GM23248 (cell line): Measurements from ENCODE around the gene MRPS5. TPM values are rescaled to one million over a fixed set of nuclear protein-coding genes. Genes with fewer than 3 reads are reported as not detected.

Source experiments
- DNase-seq: peaks from one replicate; pipeline ENCODE4 v3.0.0-alpha.2; 2015
- H2AFZ ChIP-seq: fragments of 200-600 bp; sonication (generic); 2 replicates; pipeline ENCODE4 v1.6.1; 2016; ENCODE audit warnings: antibody characterized with exemption
- H3F3A ChIP-seq: fragments of 200-600 bp; sonication (generic); 2 replicates; pipeline ENCODE4 v1.6.1; 2016; ENCODE audit warnings: mild to moderate bottlenecking, antibody characterized with exemption, mixed run types; ENCODE audit not compliant: insufficient read depth
- H3K27ac ChIP-seq: fragments of 200-600 bp; sonication (generic); 2 replicates; pipeline ENCODE4 v1.5.1; 2016; ENCODE audit warnings: mild to moderate bottlenecking
- H3K27me3 ChIP-seq: fragments of 200-600 bp; sonication (generic); replicated peaks from 2 replicates; pipeline ENCODE4 v1.6.1; 2016; ENCODE audit warnings: mild to moderate bottlenecking; ENCODE audit not compliant: insufficient read depth
- H3K36me3 ChIP-seq: fragments of 200-600 bp; sonication (generic); 2 replicates; pipeline ENCODE4 v1.6.1; 2016; ENCODE audit warnings: low read depth, mild to moderate bottlenecking
- H3K4me1 ChIP-seq: fragments of 200-600 bp; sonication (generic); 2 replicates; pipeline ENCODE4 v1.6.1; 2016; ENCODE audit warnings: mild to moderate bottlenecking; ENCODE audit not compliant: insufficient read depth
- H3K4me2 ChIP-seq: fragments of 200-600 bp; sonication (generic); one replicate; pipeline ENCODE4 v1.6.1; 2016; ENCODE audit warnings: mild to moderate bottlenecking; ENCODE audit not compliant: unreplicated experiment
- H3K4me3 ChIP-seq: fragments of 200-600 bp; sonication (generic); 2 replicates; pipeline ENCODE4 v1.5.1; 2016; ENCODE audit warnings: mild to moderate bottlenecking
- H3K79me2 ChIP-seq: fragments of 200-600 bp; sonication (generic); 2 replicates; pipeline ENCODE4 v1.6.1; 2016; ENCODE audit warnings: mild to moderate bottlenecking; ENCODE audit not compliant: insufficient read depth
- H3K9ac ChIP-seq: fragments of 200-600 bp; sonication (generic); 2 replicates; pipeline ENCODE4 v1.6.1; 2016; ENCODE audit warnings: mild to moderate bottlenecking
- H3K9me2 ChIP-seq: fragments of 200-600 bp; sonication (generic); 2 replicates; pipeline ENCODE4 v1.6.1; 2016; ENCODE audit warnings: mixed run types, mild to moderate bottlenecking, moderate library complexity; ENCODE audit not compliant: insufficient read depth
- H3K9me3 ChIP-seq: fragments of 200-600 bp; sonication (generic); one replicate; pipeline ENCODE4 v1.6.1; 2017; ENCODE audit warnings: low read depth
- H4K20me1 ChIP-seq: fragments of 200-600 bp; sonication (generic); 2 replicates; pipeline ENCODE4 v1.6.0; 2016; ENCODE audit not compliant: insufficient read depth
- EZH2 ChIP-seq: fragments of 200-600 bp; sonication (generic); IDR thresholded peaks from 2 replicates; pipeline ENCODE4 v1.6.1; 2018; ENCODE audit warnings: antibody characterized with exemption, mild to moderate bottlenecking; ENCODE audit not compliant: insufficient read depth, poor library complexity, severe bottlenecking
- EZH2phosphoT487 ChIP-seq: fragments of 200-600 bp; sonication (generic); IDR thresholded peaks from 2 replicates; pipeline ENCODE4 v1.6.1; 2018; ENCODE audit warnings: antibody characterized with exemption, moderate library complexity, mild to moderate bottlenecking, low read depth; ENCODE audit not compliant: insufficient read depth
- WGBS, 2 experiments: methylation state at CpG; one replicate each; pipeline ENCODE4 v1.1.6; 2015 to 2017; ENCODE audit warnings: low lambda C conversion rate in 2 of 2, low coverage in 1 of 2; ENCODE audit errors: missing lambda C conversion rate in 2 of 2; 5-methylcytosine and 5-hydroxymethylcytosine counted together
- in situ Hi-C: fragments of 300-500 bp; cut with MboI; formaldehyde crosslinking; loops from 2 replicates; pipeline ENCODE4 v1.15.0; 2020
- polyA plus RNA-seq: library from polyadenylated mRNA; unstranded; fragments of >200 nt; fragmentation: Nextera tagmentation; extraction: Ambion mirVana; gene quantifications from 2 replicates; pipeline ENCODE4 v1.2.1, GENCODE V29; 2016
- total RNA-seq: library from RNA; depleted of rRNA; stranded (reverse); fragments of >200 nt; shearing (Covaris generic); gene quantifications from 2 replicates; pipeline ENCODE4 v1.2.3, GENCODE V29; 2014

The MRPS5 gene
- total and polyA plus RNA-seq, 2 experiments from 2014 or later = 34.3 to 38.4 TPM

GRCh38 chr2:95113464-95113863 is 8.1 kb downstream of the MRPS5 start:
- no peak overlapping the region for H3K27ac ChIP-seq
- H3K4me3 ChIP-seq = no peak overlapping the region
- no peaks in the 10 kb centered on the region; the same call in 1 of the 2 replicates for H3K4me1 ChIP-seq
- TF ChIP-seq EZH2phosphoT487 (no peak), EZH2 (no peak)
- H3K79me2 ChIP-seq = peaks cover 60% of the 10 kb centered on the region
- no peaks in the 10 kb centered on the region for H3K9me3 ChIP-seq
- H3K36me3 ChIP-seq = peaks cover 48% of the 10 kb centered on the region
- H2AFZ ChIP-seq = no peak overlapping the region
- DNase-seq = no peak
- H3K4me2 ChIP-seq = no peak overlapping the region
- H3F3A ChIP-seq = peaks cover 12% of the 10 kb centered on the region; the same call in 1 of the 2 replicates
- in situ Hi-C loops = no loop called here
- WGBS, 2 experiments = 97% methylated on average over 7 of the region's 7 CpGs
- no peaks in the 10 kb centered on the region for H4K20me1 ChIP-seq
- H3K9ac ChIP-seq = no peak overlapping the region
- H3K27me3 ChIP-seq = no peaks in the 10 kb centered on the region
- no peaks in the 10 kb centered on the region for H3K9me2 ChIP-seq

GRCh38 chr2:95110395-95110794 is 11.2 kb downstream of the MRPS5 start:
- no peaks in the 10 kb centered on the region for H3K9me2 ChIP-seq
- in situ Hi-C loops = no loop called here
- peaks cover 71% of the 10 kb centered on the region for H3K36me3 ChIP-seq

GRCh38 chr2:95109260-95109659 is 12.3 kb downstream of the MRPS5 start:
- WGBS, 2 experiments = 94 to 96% methylated on average over 6 of the region's 6 CpGs
- H2AFZ ChIP-seq = no peak overlapping the region
- H3K9ac ChIP-seq = no peak overlapping the region
- no peaks in the 10 kb centered on the region for H3K9me2 ChIP-seq
- H3K79me2 ChIP-seq = peaks cover 34% of the 10 kb centered on the region
- no peak overlapping the region for H3K4me3 ChIP-seq
- no peak overlapping the region for H3K4me2 ChIP-seq
- H3K36me3 ChIP-seq = peaks cover 72% of the 10 kb centered on the region
- no peak overlapping the region for H3K27ac ChIP-seq
- H3K4me1 ChIP-seq = no peaks in the 10 kb centered on the region
- H3F3A ChIP-seq = no peaks in the 10 kb centered on the region
- TF ChIP-seq EZH2 (no peak), EZH2phosphoT487 (no peak)
- no peak for DNase-seq
- no peaks in the 10 kb centered on the region for H4K20me1 ChIP-seq
- H3K27me3 ChIP-seq = no peaks in the 10 kb centered on the region
- no peaks in the 10 kb centered on the region for H3K9me3 ChIP-seq
- in situ Hi-C loops = no loop called here

More at GRCh38 chr2:95110395-95110794, 11.2 kb downstream of the MRPS5 start:
- H3K4me1 ChIP-seq = no peaks in the 10 kb centered on the region; the same call in 1 of the 2 replicates
- no peak overlapping the region for H3K4me2 ChIP-seq
- no peaks in the 10 kb centered on the region for H3K27me3 ChIP-seq
- no peak overlapping the region for H3K9ac ChIP-seq
- no peak for DNase-seq
- H3K9me3 ChIP-seq = no peaks in the 10 kb centered on the region
- TF ChIP-seq EZH2phosphoT487 (no peak), EZH2 (no peak)
- H3K79me2 ChIP-seq = peaks cover 45% of the 10 kb centered on the region
- H4K20me1 ChIP-seq = no peaks in the 10 kb centered on the region
- H2AFZ ChIP-seq = no peak overlapping the region
- H3K27ac ChIP-seq = no peak overlapping the region
- H3F3A ChIP-seq = no peaks in the 10 kb centered on the region
- H3K4me3 ChIP-seq = no peak overlapping the region

- H3F3A ChIP-seq = no peaks in the 10 kb centered on the region
- 94 to 98% methylated on average over 2 of the region's 2 CpGs for WGBS, 2 experiments
- H3K36me3 ChIP-seq = peaks cover 80% of the 10 kb centered on the region
- H3K27me3 ChIP-seq = no peaks in the 10 kb centered on the region
- DNase-seq = peak; percentile 5
- H3K4me3 ChIP-seq = no peak overlapping the region
- TF ChIP-seq EZH2phosphoT487 = no peak
- no peak for TF ChIP-seq EZH2
- H4K20me1 ChIP-seq = no peaks in the 10 kb centered on the region
- no peak overlapping the region for H2AFZ ChIP-seq
- no peaks in the 10 kb centered on the region for H3K4me1 ChIP-seq
- no peaks in the 10 kb centered on the region for H3K9me2 ChIP-seq
- no peaks in the 10 kb centered on the region for H3K9me3 ChIP-seq
- H3K79me2 ChIP-seq = peaks cover 8% of the 10 kb centered on the region
- H3K9ac ChIP-seq = no peak overlapping the region
- no peak overlapping the region for H3K27ac ChIP-seq
- in situ Hi-C loops = no loop called here
- no peak overlapping the region for H3K4me2 ChIP-seq
Measured at GRCh38 chr2:95106081-95106480, 15.5 kb downstream of the MRPS5 start.

GRCh38 chr2:95104606-95105005 is 17.0 kb downstream of the MRPS5 start:
- Histone ChIP-seq H3F3A (no peaks in the 10 kb centered on the region), H2AFZ (no peak overlapping the region), H3K4me1 (no peaks in the 10 kb centered on the region), H3K4me2 (no peak overlapping the region), H4K20me1 (no peaks in the 10 kb centered on the region), H3K79me2 (0 out of 2 replicates have a peak, but pooled peaks cover 3% of the 10 kb centered on the region), H3K27ac (no peak overlapping the region), H3K27me3 (no peaks in the 10 kb centered on the region), H3K4me3 (no peak overlapping the region), H3K9me3 (no peaks in the 10 kb centered on the region), H3K9me2 (no peaks in the 10 kb centered on the region), H3K9ac (no peak overlapping the region), H3K36me3 (peaks cover 81% of the 10 kb centered on the region)
- in situ Hi-C loops = no loop called here
- WGBS, 2 experiments = 97 to 99% methylated on average over 8 of the region's 8 CpGs
- DNase-seq = no peak
- TF ChIP-seq EZH2phosphoT487 = no peak
- TF ChIP-seq EZH2 = no peak
